WI38 (cell line): Measurements from ENCODE around the gene PRDM15.

ENCODE experiments used
- H3K4me3 ChIP-seq: 2 replicates; pipeline ENCODE4 v1.5.1; 2011; ENCODE audit warnings: low read depth, mild to moderate bottlenecking, control low read depth, low read length
- CTCF ChIP-seq: IDR thresholded peaks from 2 replicates; pipeline ENCODE4 v1.5.1; 2012; ENCODE audit warnings: low read depth, mild to moderate bottlenecking, control low read depth, low read length

The PRDM15 gene

GRCh38 chr21:41907496-41908258 is 28.5 kb upstream of the PRDM15 start:
- no peak for TF ChIP-seq CTCF
- no peak overlapping the region for H3K4me3 ChIP-seq

DNA sequence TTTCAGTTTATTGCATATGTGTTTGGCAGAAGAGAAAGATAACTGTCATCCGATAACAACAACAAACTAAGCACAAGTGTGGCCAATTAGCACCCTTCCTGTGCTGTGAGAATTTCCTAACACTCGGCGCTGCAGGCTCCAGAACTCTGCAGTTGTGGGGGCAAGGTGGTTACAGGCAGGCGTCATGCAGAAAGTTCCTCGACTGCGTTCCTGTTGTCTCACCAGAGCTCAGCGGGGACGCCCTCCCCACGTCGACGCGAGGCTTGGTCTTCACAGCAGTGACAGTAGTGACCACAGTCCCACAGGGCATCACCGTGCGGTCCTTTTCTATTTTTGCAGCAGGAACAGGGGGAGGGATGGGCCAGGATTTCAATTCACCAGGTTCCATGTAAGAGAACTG is 27.6 kb upstream of the PRDM15 start:
- TF ChIP-seq CTCF, result no peak
- no peak overlapping the region for H3K4me3 ChIP-seq

DNA sequence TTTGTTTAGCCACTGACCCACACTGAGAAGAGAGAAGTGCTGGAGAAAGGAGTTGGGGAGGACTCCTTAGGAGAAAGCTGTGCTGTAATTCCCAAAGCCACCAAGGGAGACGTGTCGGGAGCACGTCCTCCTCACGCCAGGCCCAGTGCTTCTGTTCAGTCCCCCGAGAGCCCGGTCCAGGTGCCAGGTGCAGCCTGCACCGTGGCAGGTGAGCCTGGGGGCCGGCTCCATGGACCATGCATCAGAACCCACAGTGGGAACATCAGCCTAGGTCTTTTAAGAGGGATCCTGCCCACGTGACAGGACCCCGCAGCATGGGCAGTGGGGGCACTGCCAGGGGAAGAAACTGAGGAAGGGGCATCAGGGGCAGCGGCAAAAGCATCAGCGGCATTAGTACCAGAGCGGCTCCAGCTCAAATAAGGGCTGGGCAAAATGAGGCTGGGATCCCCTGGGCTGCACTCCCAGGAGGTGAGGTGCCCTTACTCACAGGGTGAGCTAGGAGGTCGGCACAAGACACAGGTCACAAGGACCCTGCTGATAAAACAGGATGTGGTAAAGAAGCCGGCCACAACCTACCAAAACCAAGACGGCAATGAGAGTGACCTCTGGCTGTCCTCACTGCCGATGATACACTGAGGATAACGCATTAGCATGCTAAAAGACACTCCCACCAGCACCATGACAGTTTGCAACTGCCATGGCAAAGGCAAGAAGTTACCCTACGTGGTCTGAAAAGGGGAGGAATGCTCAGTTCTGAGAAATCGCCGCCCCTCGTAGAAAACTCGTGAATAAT is 24.6 kb upstream of the PRDM15 start:
- no peak for TF ChIP-seq CTCF
- H3K4me3 ChIP-seq, result no peak overlapping the region

- H3K4me3 ChIP-seq, result no peak overlapping the region
- no peak for TF ChIP-seq CTCF
These were observed 23.8 kb upstream of the PRDM15 start for GRCh38 chr21:41902946-41903345.

GRCh38 chr21:41901782-41902181 is 22.6 kb upstream of the PRDM15 start:
- TF ChIP-seq CTCF, result no peak
- H3K4me3 ChIP-seq, result no peak overlapping the region

GRCh38 chr21:41901099-41901498 is 22.0 kb upstream of the PRDM15 start:
- TF ChIP-seq CTCF, result no peak
- H3K4me3 ChIP-seq, result no peak overlapping the region

GRCh38 chr21:41900401-41900800 is 21.3 kb upstream of the PRDM15 start:
- no peak overlapping the region for H3K4me3 ChIP-seq
- TF ChIP-seq CTCF, result no peak
